AG09309 (cell line): ENCODE measurements around the gene ZNF862.
A peak's percentile ranks its signal among the peaks of the same experiment; 100 is the strongest.

ENCODE experiments used
- DNase-seq: peaks from one replicate; pipeline ENCODE4 v3.0.0-alpha.2; 2010; ENCODE audit warnings: low read depth
- H3K4me3 ChIP-seq: 2 replicates; pipeline ENCODE4 v1.5.1; 2011; ENCODE audit warnings: mild to moderate bottlenecking, low read depth, low read length, moderate library complexity; ENCODE audit not compliant: control insufficient read depth
- CTCF ChIP-seq: IDR thresholded peaks from 2 replicates; pipeline ENCODE4 v1.5.1; 2011; ENCODE audit warnings: mild to moderate bottlenecking, low read depth, low read length, inconsistent platforms; ENCODE audit not compliant: insufficient read depth, control insufficient read depth; ENCODE audit errors: missing control alignments

ZNF862 gene

GRCh38 chr7:149838224-149838991 lies at the start of gene ZNF862:
TSS of gene ZNF862 (plus strand) at chr7:149838375. CDS start at chr7:149838612, 237 bp downstream.
- peak within 1 kb of the TSS; percentile 91 for H3K4me3 ChIP-seq
- peak; percentile 88 for DNase-seq
- TF ChIP-seq CTCF: no peak

DNA sequence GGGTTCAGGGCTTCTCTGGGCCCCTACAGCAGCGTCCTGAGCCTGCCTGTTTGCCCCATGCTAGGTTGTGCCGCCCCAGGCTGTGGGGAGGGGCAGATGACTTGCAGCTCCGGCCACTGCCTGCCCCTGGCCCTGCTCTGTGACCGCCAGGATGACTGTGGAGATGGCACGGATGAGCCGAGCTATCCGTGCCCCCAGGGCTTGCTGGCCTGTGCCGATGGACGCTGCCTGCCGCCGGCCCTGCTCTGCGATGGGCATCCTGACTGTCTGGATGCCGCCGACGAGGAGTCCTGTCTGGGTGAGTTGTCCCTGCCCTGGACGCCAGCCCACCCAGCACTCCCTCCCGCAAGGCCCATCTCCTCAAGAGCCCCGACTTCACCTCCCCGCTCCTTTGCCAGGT lies 49.1 kb upstream of the ZNF862 start:
- H3K4me3 ChIP-seq: no peak overlapping the region
- no peak for DNase-seq
- TF ChIP-seq CTCF: no peak

DNA sequence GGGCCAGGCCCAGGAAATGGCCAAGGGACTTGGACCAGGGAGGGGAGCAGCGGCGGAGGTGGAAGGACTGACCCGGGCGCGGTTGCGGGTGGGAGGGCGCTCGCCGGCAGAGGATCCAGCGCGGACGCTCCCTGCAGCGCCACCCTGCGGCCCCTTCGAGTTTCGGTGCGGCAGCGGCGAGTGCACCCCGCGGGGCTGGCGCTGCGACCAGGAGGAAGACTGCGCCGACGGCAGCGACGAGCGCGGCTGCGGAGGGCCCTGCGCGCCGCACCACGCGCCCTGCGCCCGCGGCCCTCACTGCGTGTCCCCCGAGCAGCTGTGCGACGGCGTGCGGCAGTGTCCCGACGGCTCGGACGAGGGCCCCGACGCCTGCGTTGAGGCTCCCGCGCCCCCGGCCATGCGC lies 48.0 kb upstream of the ZNF862 start:
- TF ChIP-seq CTCF: peak; percentile 34
- no peak overlapping the region for H3K4me3 ChIP-seq
- DNase-seq: no peak

GRCh38 chr7:149790754-149791360 lies 47.3 kb upstream of the ZNF862 start:
- no peak for TF ChIP-seq CTCF
- no peak overlapping the region for H3K4me3 ChIP-seq
- no peak for DNase-seq

DNA sequence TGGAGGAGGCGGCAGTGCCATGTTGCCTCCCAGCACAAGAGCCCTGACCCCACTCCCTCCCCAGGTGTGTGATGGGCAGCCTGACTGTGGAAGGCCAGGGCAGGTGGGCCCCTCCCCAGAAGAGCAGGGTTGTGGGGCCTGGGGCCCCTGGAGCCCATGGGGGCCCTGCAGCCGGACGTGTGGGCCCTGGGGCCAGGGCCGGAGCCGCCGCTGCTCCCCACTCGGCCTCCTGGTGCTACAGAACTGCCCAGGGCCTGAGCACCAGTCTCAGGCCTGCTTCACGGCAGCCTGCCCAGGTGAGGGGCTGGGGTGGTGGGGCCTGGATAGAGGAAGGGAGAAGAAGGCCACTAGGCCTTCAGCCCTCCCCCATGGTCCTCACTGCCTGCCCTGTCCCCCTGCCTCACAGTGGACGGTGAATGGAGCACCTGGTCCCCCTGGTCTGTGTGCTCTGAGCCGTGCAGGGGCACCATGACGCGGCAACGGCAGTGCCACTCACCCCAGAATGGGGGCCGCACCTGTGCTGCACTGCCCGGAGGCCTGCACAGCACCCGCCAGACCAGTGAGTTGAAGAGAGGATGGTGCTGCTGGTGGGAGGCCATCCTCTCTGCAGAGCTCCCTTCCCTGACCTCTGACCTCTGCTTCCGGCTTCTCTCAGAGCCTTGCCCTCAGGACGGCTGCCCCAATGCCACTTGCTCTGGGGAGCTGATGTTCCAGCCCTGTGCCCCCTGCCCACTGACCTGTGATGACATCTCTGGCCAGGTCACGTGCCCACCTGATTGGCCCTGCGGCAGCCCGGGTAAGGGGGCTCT lies 46.6 kb upstream of the ZNF862 start:
- no peak overlapping the region for H3K4me3 ChIP-seq
- TF ChIP-seq CTCF: no peak
- DNase-seq: no peak

DNA sequence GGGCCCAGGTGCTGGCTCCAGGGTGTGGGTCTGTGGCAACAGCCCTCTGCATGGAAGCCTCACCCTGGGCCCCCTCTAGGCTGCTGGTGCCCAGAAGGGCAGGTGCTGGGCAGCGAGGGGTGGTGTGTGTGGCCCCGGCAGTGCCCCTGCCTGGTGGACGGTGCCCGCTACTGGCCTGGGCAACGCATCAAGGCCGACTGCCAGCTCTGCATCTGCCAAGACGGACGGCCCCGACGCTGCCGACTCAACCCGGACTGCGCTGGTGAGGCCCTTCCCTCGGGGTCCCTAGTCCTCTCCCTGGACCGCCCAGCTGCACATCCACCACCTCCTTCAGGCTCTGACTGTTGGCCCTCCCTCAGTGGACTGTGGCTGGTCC lies 46.0 kb upstream of the ZNF862 start:
- TF ChIP-seq CTCF: no peak
- no peak for DNase-seq
- no peak overlapping the region for H3K4me3 ChIP-seq
